CD4-positive, alpha-beta T cell (primary cell): ENCODE measurements around the gene SAFB2. TPM values are rescaled to one million over a fixed set of nuclear protein-coding genes. Genes with fewer than 3 reads are reported as not detected.
A peak's percentile ranks its signal among the peaks of the same experiment; 100 is the strongest.

ENCODE experiments used
- ATAC-seq: fragments of 200-7000 bp; cut with Tn5 transposase; one replicate; pipeline ENCODE4 v1.10.0; 2022; ENCODE audit warnings: mild to moderate bottlenecking; ENCODE audit not compliant: poor library complexity
- CTCF ChIA-PET: fragments of 350-600 bp; sonication (Branson Sonifier 250); formaldehyde crosslinking; loops from one replicate; lab custom pipeline; 2021; ENCODE audit warnings: antibody characterized with exemption, inconsistent platforms; lab: Charles Lee
- POLR2A ChIA-PET: fragments of 350-600 bp; sonication (Branson Sonifier 250); formaldehyde crosslinking; loops from one replicate; lab custom pipeline; 2021; ENCODE audit warnings: antibody characterized with exemption, inconsistent platforms; lab: Charles Lee
- DNase-seq, 14 experiments: peaks; one replicate each; pipeline ENCODE4 v3.0.0-alpha.2; 2013 to 2020; ENCODE audit warnings: mixed read lengths in 2 of 14
- H3K27ac ChIP-seq, 2 donors: one replicate each; pipeline versions ENCODE4 v1.5.1 to v1.7.0; 2013; ENCODE audit warnings: low read length in 2 of 2, low read depth in 1 of 2, mild to moderate bottlenecking in 1 of 2
- H3K27me3 ChIP-seq, 2 experiments: 1 replicate in 1 of 2; 2 replicates in 1 of 2; pipeline versions ENCODE4 v1.6.1 to v1.7.0; 2013; ENCODE audit warnings: low read length in 2 of 2, control low read depth in 1 of 2, mild to moderate bottlenecking in 1 of 2, moderate library complexity in 1 of 2; ENCODE audit not compliant: insufficient read depth in 2 of 2, control insufficient read depth in 1 of 2
- H3K36me3 ChIP-seq: one replicate; pipeline ENCODE4 v1.6.1; 2013; ENCODE audit warnings: low read length, control low read depth; ENCODE audit not compliant: insufficient read depth
- H3K4me1 ChIP-seq: one replicate; pipeline ENCODE4 v1.6.1; 2013; ENCODE audit warnings: low read length, control low read depth; ENCODE audit not compliant: insufficient read depth
- H3K4me3 ChIP-seq: one replicate; pipeline ENCODE4 v1.5.1; 2013; ENCODE audit warnings: mild to moderate bottlenecking, low read length, moderate library complexity
- H3K9me3 ChIP-seq, 2 experiments: 1 replicate in 1 of 2; 2 replicates in 1 of 2; pipeline versions ENCODE4 v1.6.1 to v1.7.0; 2013; ENCODE audit warnings: low read length in 2 of 2, mild to moderate bottlenecking in 2 of 2, control low read depth in 1 of 2, moderate library complexity in 1 of 2; ENCODE audit not compliant: control insufficient read depth in 1 of 2, insufficient read depth in 1 of 2
- H3K27ac Mint-ChIP-seq: one replicate; pipeline ENCODE4 v1.8.0; 2020; ENCODE audit warnings: mixed read lengths
- H3K27me3 Mint-ChIP-seq: one replicate; pipeline ENCODE4 v1.8.0; 2021; ENCODE audit warnings: mixed read lengths
- H3K36me3 Mint-ChIP-seq: one replicate; pipeline ENCODE4 v1.8.0; 2021; ENCODE audit warnings: low read depth, mixed read lengths
- H3K4me1 Mint-ChIP-seq: one replicate; pipeline ENCODE4 v1.8.0; 2021; ENCODE audit warnings: low read depth, mixed read lengths
- H3K4me3 Mint-ChIP-seq: one replicate; pipeline ENCODE4 v1.8.0; 2020; ENCODE audit warnings: mild to moderate bottlenecking, mixed read lengths
- H3K9me3 Mint-ChIP-seq: one replicate; pipeline ENCODE4 v1.8.0; 2020; ENCODE audit warnings: mixed read lengths
- intact Hi-C, 2 experiments: fragments of 100-400 bp; cut with DNase I in 1 of 2; cut with micrococcal nuclease in 1 of 2; formaldehyde crosslinking; loops; one replicate each; pipeline versions ENCODE4 v1.15.1 to v1.9.0; 2023 to 2025; cut with DNase I, micrococcal nuclease
- total RNA-seq, 174 experiments: library from RNA in 2 of 174; stranded (reverse) in 2 of 174; gene quantifications; one replicate each; pipeline ENCODE4 v1.2.3 and lab custom pipeline; 2021 to 2026
- TF ChIP-seq, protein P1 (sequence below): fragments of 200-600 bp; IDR thresholded peaks from one replicate; pipeline ENCODE4 v1.8.0; 2022; ENCODE audit warnings: antibody characterized with exemption, mild to moderate bottlenecking

Gene SAFB2
- total RNA-seq, 2 experiments from 2014 or later = 238 to 246 TPM

DNA sequence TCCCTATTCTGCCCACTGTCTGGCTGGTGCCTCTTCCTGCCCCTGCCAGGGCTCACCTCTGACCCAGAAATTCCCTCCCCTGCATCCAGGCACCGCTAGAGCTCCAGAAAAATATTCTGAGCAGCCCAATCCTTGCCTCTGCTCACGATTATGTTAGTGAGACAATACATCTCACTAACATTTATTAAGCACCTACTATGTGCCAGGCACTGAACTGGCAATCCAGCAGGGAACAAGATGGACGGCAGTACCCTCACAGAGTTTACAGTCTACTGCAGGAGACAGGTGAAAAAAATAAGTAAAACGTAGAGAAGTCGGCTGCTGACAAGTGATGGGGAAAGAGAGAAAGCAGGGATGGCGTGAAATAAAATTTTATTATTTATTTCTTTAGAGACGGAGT lies 60.3 kb downstream of the SAFB2 start:
- Histone ChIP-seq H3K4me1 (no peaks in the 10 kb centered on the region), H3K4me3 (no peak overlapping the region), H3K27ac (no peak overlapping the region), H3K27me3 (peaks cover 15 to 25% of the 10 kb centered on the region in 2 experiments), H3K9me3 (peaks cover 9 to 55% of the 10 kb centered on the region in 2 experiments), H3K36me3 (no peaks in the 10 kb centered on the region)
- no peak overlapping the region for H3K4me3 Mint-ChIP-seq
- DNase-seq (no peak), ATAC-seq (no peak)
- ChIA-PET CTCF (no interaction called here), POLR2A (no interaction called here)
- no peaks in the 10 kb centered on the region for H3K4me1 Mint-ChIP-seq
- H3K27ac Mint-ChIP-seq = no peak overlapping the region
- no peaks in the 10 kb centered on the region for H3K36me3 Mint-ChIP-seq
- H3K9me3 Mint-ChIP-seq = no peaks in the 10 kb centered on the region
- H3K27me3 Mint-ChIP-seq = peaks cover 41% of the 10 kb centered on the region
- TF ChIP-seq, protein P1, sequence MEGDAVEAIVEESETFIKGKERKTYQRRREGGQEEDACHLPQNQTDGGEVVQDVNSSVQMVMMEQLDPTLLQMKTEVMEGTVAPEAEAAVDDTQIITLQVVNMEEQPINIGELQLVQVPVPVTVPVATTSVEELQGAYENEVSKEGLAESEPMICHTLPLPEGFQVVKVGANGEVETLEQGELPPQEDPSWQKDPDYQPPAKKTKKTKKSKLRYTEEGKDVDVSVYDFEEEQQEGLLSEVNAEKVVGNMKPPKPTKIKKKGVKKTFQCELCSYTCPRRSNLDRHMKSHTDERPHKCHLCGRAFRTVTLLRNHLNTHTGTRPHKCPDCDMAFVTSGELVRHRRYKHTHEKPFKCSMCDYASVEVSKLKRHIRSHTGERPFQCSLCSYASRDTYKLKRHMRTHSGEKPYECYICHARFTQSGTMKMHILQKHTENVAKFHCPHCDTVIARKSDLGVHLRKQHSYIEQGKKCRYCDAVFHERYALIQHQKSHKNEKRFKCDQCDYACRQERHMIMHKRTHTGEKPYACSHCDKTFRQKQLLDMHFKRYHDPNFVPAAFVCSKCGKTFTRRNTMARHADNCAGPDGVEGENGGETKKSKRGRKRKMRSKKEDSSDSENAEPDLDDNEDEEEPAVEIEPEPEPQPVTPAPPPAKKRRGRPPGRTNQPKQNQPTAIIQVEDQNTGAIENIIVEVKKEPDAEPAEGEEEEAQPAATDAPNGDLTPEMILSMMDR = no peak
- intact Hi-C loops = no loop called here

DNA sequence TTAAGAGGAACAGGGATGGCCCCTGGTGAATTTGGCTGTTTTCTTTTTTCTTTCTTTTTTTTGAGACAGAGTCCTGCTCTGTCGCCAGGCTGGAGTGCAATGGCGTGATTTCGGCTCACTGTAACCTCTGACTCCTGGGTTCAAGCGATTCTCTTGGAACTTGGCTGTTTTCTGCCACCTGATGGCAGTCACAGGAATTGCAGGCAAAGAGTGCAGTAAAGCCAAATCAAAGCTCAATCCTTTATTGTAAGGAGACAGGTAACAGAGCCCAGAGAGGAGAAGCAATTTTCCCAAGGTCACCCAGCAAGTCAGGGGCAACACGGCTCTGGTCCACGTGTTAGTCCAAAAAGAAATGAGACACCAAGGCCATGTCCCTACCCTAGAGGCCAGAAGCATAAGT lies 61.0 kb downstream of the SAFB2 start:
- no peaks in the 10 kb centered on the region for H3K4me1 Mint-ChIP-seq
- H3K36me3 Mint-ChIP-seq = no peaks in the 10 kb centered on the region
- Histone ChIP-seq H3K4me3 (no peak overlapping the region), H3K4me1 (no peaks in the 10 kb centered on the region), H3K36me3 (no peaks in the 10 kb centered on the region), H3K27ac (no peak overlapping the region), H3K9me3 (peaks cover 9 to 56% of the 10 kb centered on the region in 2 experiments), H3K27me3 (peaks cover 12 to 18% of the 10 kb centered on the region in 2 experiments)
- ChIA-PET POLR2A (no interaction called here), CTCF (no interaction called here)
- DNase-seq = no peak
- no peak for ATAC-seq
- peaks cover 46% of the 10 kb centered on the region for H3K27me3 Mint-ChIP-seq
- H3K27ac Mint-ChIP-seq = no peak overlapping the region
- no peaks in the 10 kb centered on the region for H3K9me3 Mint-ChIP-seq
- intact Hi-C loops = no loop called here
- TF ChIP-seq, protein P1 = peak; percentile 14
- no peak overlapping the region for H3K4me3 Mint-ChIP-seq

DNA sequence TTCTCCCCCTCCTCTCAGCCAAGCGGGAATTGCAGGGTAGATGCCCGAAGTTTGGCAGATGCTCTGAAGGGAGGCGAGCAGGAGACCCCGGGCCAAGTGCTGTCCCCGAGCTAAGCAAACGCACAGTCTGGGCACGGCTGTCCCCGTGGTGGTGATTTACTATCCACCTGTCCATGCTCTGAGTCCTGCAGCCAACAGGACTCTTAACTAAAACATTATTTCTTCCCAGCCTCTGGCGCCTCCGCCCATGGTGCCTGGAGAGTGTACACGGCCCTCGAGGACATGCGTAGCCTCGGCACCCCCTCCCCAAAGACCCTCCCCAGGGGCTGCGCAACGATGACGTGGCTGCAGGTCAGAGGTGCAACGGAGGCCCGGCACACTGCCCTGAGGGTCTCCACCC lies 62.4 kb downstream of the SAFB2 start:
- TF ChIP-seq, protein P1 = no peak
- H3K36me3 Mint-ChIP-seq = no peaks in the 10 kb centered on the region
- H3K4me3 Mint-ChIP-seq = no peak overlapping the region
- Histone ChIP-seq H3K9me3 (peaks cover 9 to 50% of the 10 kb centered on the region in 2 experiments), H3K27ac (no peak overlapping the region), H3K4me1 (no peaks in the 10 kb centered on the region), H3K27me3 (peaks cover 6 to 8% of the 10 kb centered on the region in 2 experiments), H3K36me3 (no peaks in the 10 kb centered on the region), H3K4me3 (no peak overlapping the region)
- POLR2A ChIA-PET = no interaction called here
- no peak for ATAC-seq
- intact Hi-C loops = no loop called here
- no peak for DNase-seq
- no peak overlapping the region for H3K27ac Mint-ChIP-seq
- H3K4me1 Mint-ChIP-seq = no peaks in the 10 kb centered on the region
- CTCF ChIA-PET = no interaction called here
- peaks cover 47% of the 10 kb centered on the region for H3K27me3 Mint-ChIP-seq
- no peaks in the 10 kb centered on the region for H3K9me3 Mint-ChIP-seq
